SIG-M5 (cell line): ENCODE data around the gene C2orf42.
A peak's percentile ranks its signal among the peaks of the same experiment; 100 is the strongest.
"Not testable (repeated sequence)": the region's sequence is repeated elsewhere in the genome, so short reads cannot be mapped to it uniquely, and the experiment has no call there.

Experiments
- DNase-seq: peaks from one replicate; lab custom pipeline; 2025; lab: John Stamatoyannopoulos, UW

Gene C2orf42

GRCh38 chr2:70131344-70132143 is 59.3 kb downstream of the C2orf42 start:
- DNase-seq, result not testable (repeated sequence)

GRCh38 chr2:70128005-70128404 is 62.8 kb downstream of the C2orf42 start:
- no peak for DNase-seq

- DNase-seq, result no peak
Observed at GRCh38 chr2:70126413-70126812, 64.4 kb downstream of the C2orf42 start.

GRCh38 chr2:70125498-70125898 is 65.3 kb downstream of the C2orf42 start:
- DNase-seq, result no peak

GRCh38 chr2:70124983-70125480 is 65.8 kb downstream of the C2orf42 start:
- DNase-seq, result peak; percentile 30

- DNase-seq, result no peak
Observed at GRCh38 chr2:70123829-70124116, 67.0 kb downstream of the C2orf42 start.

GRCh38 chr2:70123051-70123828 is 67.6 kb downstream of the C2orf42 start:
- DNase-seq, result no peak

- no peak for DNase-seq
Observed at GRCh38 chr2:70122470-70122869, 68.3 kb downstream of the C2orf42 start.

GRCh38 chr2:70121627-70122372 is 69.0 kb downstream of the C2orf42 start:
- DNase-seq, result no peak

GRCh38 chr2:70118798-70119454 is 71.9 kb downstream of the C2orf42 start:
- DNase-seq, result no peak

GRCh38 chr2:70116936-70117552 is 73.8 kb downstream of the C2orf42 start:
- DNase-seq, result no peak

- no peak for DNase-seq
Observed at GRCh38 chr2:70115646-70116442, 75.0 kb downstream of the C2orf42 start.

GRCh38 chr2:70113359-70114070 is 77.3 kb downstream of the C2orf42 start:
- no peak for DNase-seq

- no peak for DNase-seq
Observed at GRCh38 chr2:70111752-70112591, 78.8 kb downstream of the C2orf42 start.

- not testable (repeated sequence) for DNase-seq
Observed at GRCh38 chr2:70110397-70110796, 80.4 kb downstream of the C2orf42 start.

- DNase-seq, result not testable (repeated sequence)
Observed at GRCh38 chr2:70106138-70106537, 84.7 kb downstream of the C2orf42 start.

GRCh38 chr2:70104231-70105111 is 86.3 kb downstream of the C2orf42 start:
- no peak for DNase-seq

- no peak for DNase-seq
Observed at GRCh38 chr2:70103531-70104061, 87.2 kb downstream of the C2orf42 start.
